Uterus (tissue), 2 donors: Measurements from ENCODE around the gene PLCE1.
A peak's percentile ranks its signal among the peaks of the same experiment; 100 is the strongest.

Source experiments
- CTCF ChIP-seq, 4 experiments: fragments of 200-600 bp in 2 of 4; fragments of 450-650 bp in 2 of 4; sonication (generic) in 2 of 4; IDR thresholded peaks; one replicate each; pipeline ENCODE4 v1.5.1; 2016 to 2019; ENCODE audit warnings: antibody characterized with exemption in 4 of 4, mild to moderate bottlenecking in 2 of 4, moderate library complexity in 1 of 4
- POLR2A ChIP-seq, 2 donors: fragments of 450-650 bp; IDR thresholded peaks; one replicate each; pipeline ENCODE4 v1.6.1; 2016; ENCODE audit warnings: antibody characterized with exemption in 2 of 2, mild to moderate bottlenecking in 1 of 2, moderate library complexity in 1 of 2

- TF ChIP-seq CTCF (IDR thresholded peaks at IDR 0.05) (peak in 1 of 4 experiments; percentile 13), POLR2A (IDR thresholded peaks at IDR 0.05) (no peak)
Observed at GRCh38 chr10:93999401-93999851, 5.7 kb downstream of the PLCE1 start.
